ENCODE measurements around the gene SCAF1. TPM values are rescaled to one million over a fixed set of nuclear protein-coding genes. Genes with fewer than 3 reads are reported as not detected.

Gene SCAF1
- total RNA-seq, 4 donors from 2014 or later, result 8.8 to 76.9 (median 11.4) TPM

- no peaks in the 10 kb centered on the region for H3K9me3 ChIP-seq
- no peak overlapping the region for H3K4me3 ChIP-seq
- no peak overlapping the region for H3K27ac ChIP-seq
- TF ChIP-seq, protein P1, sequence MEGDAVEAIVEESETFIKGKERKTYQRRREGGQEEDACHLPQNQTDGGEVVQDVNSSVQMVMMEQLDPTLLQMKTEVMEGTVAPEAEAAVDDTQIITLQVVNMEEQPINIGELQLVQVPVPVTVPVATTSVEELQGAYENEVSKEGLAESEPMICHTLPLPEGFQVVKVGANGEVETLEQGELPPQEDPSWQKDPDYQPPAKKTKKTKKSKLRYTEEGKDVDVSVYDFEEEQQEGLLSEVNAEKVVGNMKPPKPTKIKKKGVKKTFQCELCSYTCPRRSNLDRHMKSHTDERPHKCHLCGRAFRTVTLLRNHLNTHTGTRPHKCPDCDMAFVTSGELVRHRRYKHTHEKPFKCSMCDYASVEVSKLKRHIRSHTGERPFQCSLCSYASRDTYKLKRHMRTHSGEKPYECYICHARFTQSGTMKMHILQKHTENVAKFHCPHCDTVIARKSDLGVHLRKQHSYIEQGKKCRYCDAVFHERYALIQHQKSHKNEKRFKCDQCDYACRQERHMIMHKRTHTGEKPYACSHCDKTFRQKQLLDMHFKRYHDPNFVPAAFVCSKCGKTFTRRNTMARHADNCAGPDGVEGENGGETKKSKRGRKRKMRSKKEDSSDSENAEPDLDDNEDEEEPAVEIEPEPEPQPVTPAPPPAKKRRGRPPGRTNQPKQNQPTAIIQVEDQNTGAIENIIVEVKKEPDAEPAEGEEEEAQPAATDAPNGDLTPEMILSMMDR (IDR thresholded peaks at IDR 0.05), result no peak
- no peak for TF ChIP-seq POLR2A (IDR thresholded peaks at IDR 0.05)
- H3K36me3 ChIP-seq, result no peaks in the 10 kb centered on the region
- H3K27me3 ChIP-seq, result no peaks in the 10 kb centered on the region
- no peak for DNase-seq
- H3K4me1 ChIP-seq, result peaks cover 4 to 14% of the 10 kb centered on the region in 2 donors
- intact Hi-C loops (cut with DNase I; ENCODE audit: low total_unique reads), result no loop called here
These were observed 3.6 kb downstream of the SCAF1 start for GRCh38 chr19:49645592-49645991.

- Histone ChIP-seq H3K27ac (no peak overlapping the region), H3K36me3 (no peaks in the 10 kb centered on the region), H3K9me3 (no peaks in the 10 kb centered on the region), H3K4me3 (no peak overlapping the region), H3K27me3 (no peaks in the 10 kb centered on the region), H3K4me1 (peaks cover 4 to 14% of the 10 kb centered on the region in 2 donors)
- no peak for DNase-seq
- intact Hi-C loops (cut with DNase I; ENCODE audit: low total_unique reads), result no loop called here
- no peak for TF ChIP-seq POLR2A (IDR thresholded peaks at IDR 0.05)
- TF ChIP-seq, protein P1 (IDR thresholded peaks at IDR 0.05), result no peak
These were observed 4.0 kb downstream of the SCAF1 start for GRCh38 chr19:49645995-49646394.

DNA sequence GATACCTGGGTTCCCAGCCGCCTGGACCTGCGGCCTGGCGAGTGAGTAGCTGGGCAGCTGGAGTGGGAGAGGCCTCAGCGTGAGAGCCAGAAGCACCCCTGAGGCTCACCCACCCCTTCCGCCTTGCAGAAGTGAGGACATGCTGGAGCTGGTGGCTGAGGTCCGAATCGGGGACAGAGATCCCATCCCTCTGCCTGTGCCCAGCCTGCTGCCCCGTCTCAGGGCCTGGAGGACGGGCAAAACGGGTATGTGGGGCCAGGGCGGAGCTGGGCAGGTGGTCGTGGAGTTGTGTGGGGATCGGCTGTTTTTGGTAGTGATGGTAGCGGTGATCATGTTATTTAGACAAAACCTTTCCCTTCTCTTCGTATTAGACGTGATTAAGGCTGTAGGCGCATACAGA, 4.6 kb downstream of the SCAF1 start:
- Histone ChIP-seq H3K4me3 (no peak overlapping the region), H3K9me3 (no peaks in the 10 kb centered on the region), H3K27me3 (no peaks in the 10 kb centered on the region), H3K36me3 (no peaks in the 10 kb centered on the region), H3K27ac (no peak overlapping the region), H3K4me1 (peaks cover 4 to 14% of the 10 kb centered on the region in 2 donors)
- no peak for TF ChIP-seq POLR2A (IDR thresholded peaks at IDR 0.05)
- TF ChIP-seq, protein P1 (IDR thresholded peaks at IDR 0.05), result no peak
- no peak for DNase-seq
- intact Hi-C loops (cut with DNase I; ENCODE audit: low total_unique reads), result no loop called here

- Histone ChIP-seq H3K27me3 (no peaks in the 10 kb centered on the region), H3K27ac (no peak overlapping the region), H3K4me3 (no peak overlapping the region), H3K36me3 (no peaks in the 10 kb centered on the region), H3K9me3 (no peaks in the 10 kb centered on the region), H3K4me1 (no peaks in the 10 kb centered on the region)
- intact Hi-C loops (cut with DNase I; ENCODE audit: low total_unique reads), result no loop called here
- DNase-seq, result no peak
- no peak for TF ChIP-seq POLR2A (IDR thresholded peaks at IDR 0.05)
- TF ChIP-seq, protein P1 (IDR thresholded peaks at IDR 0.05), result no peak
These were observed 9.2 kb downstream of the SCAF1 start for GRCh38 chr19:49651029-49651819.

DNA sequence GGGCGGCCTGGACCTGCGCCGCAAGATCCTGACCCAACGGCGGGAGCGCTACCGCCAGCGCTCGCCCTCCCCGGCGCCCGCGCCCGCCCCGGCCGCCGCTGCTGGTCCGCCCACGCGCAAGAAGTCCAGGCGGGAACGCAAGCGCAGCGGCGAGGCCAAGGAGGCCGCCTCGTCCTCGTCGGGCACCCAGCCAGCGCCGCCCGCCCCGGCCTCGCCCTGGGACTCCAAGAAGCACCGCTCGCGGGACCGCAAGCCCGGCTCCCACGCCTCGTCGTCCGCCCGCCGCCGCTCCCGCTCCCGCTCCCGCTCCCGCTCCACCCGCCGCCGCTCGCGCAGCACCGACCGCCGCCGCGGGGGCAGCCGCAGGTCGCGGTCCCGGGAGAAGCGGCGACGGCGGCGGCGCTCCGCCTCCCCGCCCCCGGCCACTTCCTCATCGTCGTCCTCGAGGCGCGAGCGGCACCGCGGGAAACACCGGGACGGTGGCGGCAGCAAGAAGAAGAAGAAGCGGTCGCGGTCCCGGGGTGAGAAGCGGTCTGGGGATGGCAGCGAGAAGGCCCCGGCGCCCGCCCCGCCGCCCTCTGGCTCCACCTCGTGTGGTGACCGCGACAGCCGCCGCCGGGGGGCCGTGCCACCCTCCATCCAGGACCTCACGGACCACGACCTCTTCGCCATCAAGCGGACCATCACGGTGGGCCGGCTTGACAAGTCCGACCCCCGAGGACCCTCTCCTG, 10.0 kb downstream of the SCAF1 start:
- Histone ChIP-seq H3K27me3 (no peaks in the 10 kb centered on the region), H3K4me1 (no peaks in the 10 kb centered on the region), H3K36me3 (no peaks in the 10 kb centered on the region), H3K9me3 (no peaks in the 10 kb centered on the region), H3K4me3 (no peak overlapping the region), H3K27ac (no peak overlapping the region)
- intact Hi-C loops (cut with DNase I; ENCODE audit: low total_unique reads), result no loop called here
- TF ChIP-seq POLR2A (IDR thresholded peaks at IDR 0.05), result no peak
- TF ChIP-seq, protein P1 (IDR thresholded peaks at IDR 0.05), result no peak
- no peak for DNase-seq

Data from uterus (tissue), 4 donors.